Mesothelial cell of epicardium (in vitro differentiated cells): ENCODE measurements around the gene WDR38. TPM values are rescaled to one million over a fixed set of nuclear protein-coding genes. Genes with fewer than 3 reads are reported as not detected.

ENCODE experiments used
- DNase-seq, 2 experiments: peaks; one replicate each; pipeline ENCODE4 v3.0.0; 2021; ENCODE audit warnings: low spot score in 2 of 2; ENCODE audit not compliant: unreplicated experiment in 2 of 2
- H3K27ac Mint-ChIP-seq: 2 replicates; pipeline ENCODE4 v1.8.0; 2021; ENCODE audit warnings: mixed read lengths
- H3K27me3 Mint-ChIP-seq: 2 replicates; pipeline ENCODE4 v1.8.0; 2021; ENCODE audit warnings: low read depth, mixed read lengths
- H3K36me3 Mint-ChIP-seq: 2 replicates; pipeline ENCODE4 v1.8.0; 2021; ENCODE audit warnings: mixed read lengths
- H3K4me1 Mint-ChIP-seq: 2 replicates; pipeline ENCODE4 v1.8.0; 2021; ENCODE audit warnings: mixed read lengths
- H3K4me3 Mint-ChIP-seq: 2 replicates; pipeline ENCODE4 v1.8.0; 2021; ENCODE audit warnings: mild to moderate bottlenecking, moderate library complexity, mixed read lengths
- H3K9me3 Mint-ChIP-seq: 2 replicates; pipeline ENCODE4 v1.8.0; 2021; ENCODE audit warnings: mixed read lengths
- CTCF ChIP-seq: fragments of 200-600 bp; sonication (generic); IDR thresholded peaks from one replicate; pipeline ENCODE4 v1.5.0; 2021; ENCODE audit warnings: antibody characterized with exemption; ENCODE audit not compliant: unreplicated experiment
- total RNA-seq: library from RNA; stranded (reverse); gene quantifications from 3 replicates; pipeline ENCODE4 v1.2.1, GENCODE V29; 2021

The WDR38 gene
- total RNA-seq, 1 donor from 2014 or later = not detected

GRCh38 chr9:124873664-124874063 is 20.4 kb downstream of the WDR38 start:
- no peak for DNase-seq
- no peak overlapping the region for H3K4me3 Mint-ChIP-seq
- no peaks in the 10 kb centered on the region for H3K27me3 Mint-ChIP-seq
- H3K9me3 Mint-ChIP-seq = no peaks in the 10 kb centered on the region
- TF ChIP-seq CTCF = no peak
- H3K36me3 Mint-ChIP-seq = peaks cover 11% of the 10 kb centered on the region
- peaks cover 22% of the 10 kb centered on the region for H3K4me1 Mint-ChIP-seq
- no peak overlapping the region for H3K27ac Mint-ChIP-seq

- peaks cover 15% of the 10 kb centered on the region for H3K4me1 Mint-ChIP-seq
- H3K36me3 Mint-ChIP-seq = peaks cover 11% of the 10 kb centered on the region
- no peak overlapping the region for H3K27ac Mint-ChIP-seq
- H3K4me3 Mint-ChIP-seq = no peak overlapping the region
- no peaks in the 10 kb centered on the region for H3K27me3 Mint-ChIP-seq
- no peak for TF ChIP-seq CTCF
- no peak for DNase-seq
- H3K9me3 Mint-ChIP-seq = no peaks in the 10 kb centered on the region
These were observed 22.2 kb downstream of the WDR38 start for GRCh38 chr9:124875501-124875900.

- TF ChIP-seq CTCF = no peak
- Mint-ChIP-seq H3K27me3 (no peaks in the 10 kb centered on the region), H3K4me3 (no peak overlapping the region), H3K4me1 (no peaks in the 10 kb centered on the region), H3K27ac (no peak overlapping the region), H3K36me3 (peaks cover 18% of the 10 kb centered on the region), H3K9me3 (no peaks in the 10 kb centered on the region)
- DNase-seq = no peak
These were observed 23.9 kb downstream of the WDR38 start for GRCh38 chr9:124877021-124877782.

- Mint-ChIP-seq H3K36me3 (peaks cover 17% of the 10 kb centered on the region), H3K27ac (no peak overlapping the region)
These were observed 24.8 kb downstream of the WDR38 start for GRCh38 chr9:124878021-124878420.

GRCh38 chr9:124878518-124878917 is 25.3 kb downstream of the WDR38 start:
- Mint-ChIP-seq H3K4me3 (no peak overlapping the region), H3K27me3 (no peaks in the 10 kb centered on the region), H3K36me3 (peaks cover 15% of the 10 kb centered on the region), H3K9me3 (no peaks in the 10 kb centered on the region), H3K4me1 (no peaks in the 10 kb centered on the region), H3K27ac (no peak overlapping the region)
- no peak for DNase-seq
- no peak for TF ChIP-seq CTCF

More at GRCh38 chr9:124878021-124878420, 24.8 kb downstream of the WDR38 start:
- H3K4me1 Mint-ChIP-seq = no peaks in the 10 kb centered on the region
- TF ChIP-seq CTCF = no peak
- H3K9me3 Mint-ChIP-seq = no peaks in the 10 kb centered on the region
- H3K4me3 Mint-ChIP-seq = no peak overlapping the region
- DNase-seq = no peak
- no peaks in the 10 kb centered on the region for H3K27me3 Mint-ChIP-seq
